ENCODE results near the gene NAA25.

- TF ChIP-seq CTCF (IDR thresholded peaks at IDR 0.05) (no peak), POLR2A (IDR thresholded peaks at IDR 0.05) (no peak)
Measured at GRCh38 chr12:112130441-112130998, 21.9 kb upstream of the NAA25 start.
